Muscle layer of duodenum (tissue), 2 donors: Measurements from ENCODE around the gene TESMIN.

ENCODE experiments used
- H3K27ac ChIP-seq: one replicate; pipeline ENCODE4 v1.7.0; 2013; ENCODE audit warnings: mild to moderate bottlenecking, low read length
- H3K27me3 ChIP-seq: one replicate; pipeline ENCODE4 v1.7.0; 2013; ENCODE audit warnings: low read depth, mild to moderate bottlenecking, control low read depth, low read length
- H3K36me3 ChIP-seq, 2 donors: one replicate each; pipeline ENCODE4 v1.7.0; 2013; ENCODE audit warnings: low read length in 2 of 2, control low read depth in 1 of 2, mild to moderate bottlenecking in 1 of 2; ENCODE audit not compliant: insufficient read depth in 2 of 2, control insufficient read depth in 1 of 2
- H3K4me1 ChIP-seq, 2 donors: one replicate each; pipeline ENCODE4 v1.7.0; 2013; ENCODE audit warnings: low read length in 2 of 2, mild to moderate bottlenecking in 2 of 2, control low read depth in 1 of 2, moderate library complexity in 1 of 2; ENCODE audit not compliant: insufficient read depth in 2 of 2, control insufficient read depth in 1 of 2
- H3K4me3 ChIP-seq, 2 donors: one replicate each; pipeline ENCODE4 v1.7.0; 2013; ENCODE audit warnings: low read length in 2 of 2, low read depth in 1 of 2, mild to moderate bottlenecking in 1 of 2
- H3K9me3 ChIP-seq, 2 donors: one replicate each; pipeline ENCODE4 v1.7.0; 2013; ENCODE audit warnings: low read length in 2 of 2, control low read depth in 1 of 2, mild to moderate bottlenecking in 1 of 2; ENCODE audit not compliant: control insufficient read depth in 1 of 2
- donor health status: healthy.

The TESMIN gene

GRCh38 chr11:68664906-68665305 is 86.4 kb downstream of the TESMIN start:
- Histone ChIP-seq H3K36me3 (no peaks in the 10 kb centered on the region), H3K9me3 (no peaks in the 10 kb centered on the region), H3K27ac (no peak overlapping the region), H3K4me1 (no peaks in the 10 kb centered on the region), H3K27me3 (no peaks in the 10 kb centered on the region), H3K4me3 (no peak overlapping the region)

GRCh38 chr11:68664141-68664540 is 87.2 kb downstream of the TESMIN start:
- Histone ChIP-seq H3K4me1 (no peaks in the 10 kb centered on the region), H3K27ac (no peak overlapping the region), H3K36me3 (no peaks in the 10 kb centered on the region), H3K27me3 (no peaks in the 10 kb centered on the region), H3K9me3 (no peaks in the 10 kb centered on the region), H3K4me3 (no peak overlapping the region)

- no peak overlapping the region for H3K4me3 ChIP-seq
- no peaks in the 10 kb centered on the region for H3K27me3 ChIP-seq
- H3K4me1 ChIP-seq = no peaks in the 10 kb centered on the region
- no peak overlapping the region for H3K27ac ChIP-seq
- H3K36me3 ChIP-seq = no peaks in the 10 kb centered on the region
- no peaks in the 10 kb centered on the region for H3K9me3 ChIP-seq
Observed at GRCh38 chr11:68663482-68664010, 87.8 kb downstream of the TESMIN start.

GRCh38 chr11:68661697-68662603 is 89.4 kb downstream of the TESMIN start:
- Histone ChIP-seq H3K36me3 (no peaks in the 10 kb centered on the region), H3K27me3 (no peaks in the 10 kb centered on the region), H3K27ac (no peak overlapping the region), H3K9me3 (no peaks in the 10 kb centered on the region), H3K4me1 (no peaks in the 10 kb centered on the region), H3K4me3 (no peak overlapping the region)

GRCh38 chr11:68661014-68661413 is 90.3 kb downstream of the TESMIN start:
- H3K36me3 ChIP-seq = no peaks in the 10 kb centered on the region
- no peak overlapping the region for H3K4me3 ChIP-seq
- H3K27me3 ChIP-seq = no peaks in the 10 kb centered on the region
- no peak overlapping the region for H3K27ac ChIP-seq
- no peaks in the 10 kb centered on the region for H3K4me1 ChIP-seq
- no peaks in the 10 kb centered on the region for H3K9me3 ChIP-seq

GRCh38 chr11:68660066-68660810 is 91.1 kb downstream of the TESMIN start:
- Histone ChIP-seq H3K4me3 (no peak overlapping the region), H3K27me3 (no peaks in the 10 kb centered on the region), H3K27ac (no peak overlapping the region)

GRCh38 chr11:68659158-68659921 is 92.0 kb downstream of the TESMIN start:
- Histone ChIP-seq H3K27me3 (no peaks in the 10 kb centered on the region), H3K4me1 (no peaks in the 10 kb centered on the region), H3K9me3 (peaks cover 0 to 11% of the 10 kb centered on the region in 2 donors), H3K36me3 (no peaks in the 10 kb centered on the region), H3K4me3 (no peak overlapping the region), H3K27ac (no peak overlapping the region)

More at GRCh38 chr11:68660066-68660810, 91.1 kb downstream of the TESMIN start:
- Histone ChIP-seq H3K9me3 (peaks cover 0 to 3% of the 10 kb centered on the region in 2 donors), H3K4me1 (no peaks in the 10 kb centered on the region), H3K36me3 (no peaks in the 10 kb centered on the region)

- Histone ChIP-seq H3K27me3 (no peaks in the 10 kb centered on the region), H3K9me3 (peaks cover 0 to 13% of the 10 kb centered on the region in 2 donors), H3K27ac (no peak overlapping the region), H3K4me1 (no peaks in the 10 kb centered on the region), H3K36me3 (no peaks in the 10 kb centered on the region), H3K4me3 (no peak overlapping the region)
Observed at GRCh38 chr11:68658661-68659060, 92.7 kb downstream of the TESMIN start.

- H3K27ac ChIP-seq = no peak overlapping the region
- H3K27me3 ChIP-seq = no peaks in the 10 kb centered on the region
- H3K4me1 ChIP-seq = no peaks in the 10 kb centered on the region
Observed at GRCh38 chr11:68658097-68658496, 93.2 kb downstream of the TESMIN start.

More at GRCh38 chr11:68658097-68658496, 93.2 kb downstream of the TESMIN start:
- Histone ChIP-seq H3K36me3 (no peaks in the 10 kb centered on the region), H3K4me3 (no peak overlapping the region), H3K9me3 (peaks cover 0 to 13% of the 10 kb centered on the region in 2 donors)
